ENCODE results near the gene GALNT17.

DNA sequence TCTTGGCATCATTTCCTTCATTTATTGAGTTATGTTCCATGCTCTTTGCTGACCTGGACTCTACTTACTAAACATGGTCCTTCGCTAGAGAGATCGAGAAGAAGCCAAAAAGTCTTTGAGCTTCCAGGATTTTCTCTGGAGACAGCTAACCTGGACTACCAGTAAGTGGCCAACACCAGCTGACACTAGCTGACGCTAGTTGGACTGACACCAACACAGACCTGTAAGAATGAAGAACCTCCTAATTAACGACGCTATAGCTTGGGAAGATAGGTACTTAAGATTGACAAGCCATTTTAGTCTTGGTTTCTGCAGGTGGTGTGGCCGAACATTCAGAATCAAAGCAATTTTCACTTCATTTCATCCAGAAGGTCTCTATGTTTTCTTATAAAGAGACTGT, 66.4 kb downstream of the GALNT17 start:
- no peak for TF ChIP-seq GATA3 (IDR thresholded peaks at IDR 0.05; ENCODE audit: low read depth, low read length)
- no peak for TF ChIP-seq GATA2 (IDR thresholded peaks at IDR 0.05; ENCODE audit: low read depth, low read length)

Measured in SH-SY5Y (cell line).